Natural killer cell treated with Interleukin-12 subunit alpha and Interleukin-12 subunit beta and Interleukin-15 and Interleukin-18, amount 100 ng/mL, for 72 hours (primary cell): ENCODE results near the gene ALMS1. TPM values are rescaled to one million over a fixed set of nuclear protein-coding genes. Genes with fewer than 3 reads are reported as not detected.

Experiments used
- ATAC-seq, 2 donors: fragments of 150-1000 bp; cut with Tn5 transposase in 1 of 2; sonication (Bioruptor Pico), chemical (Tn5 transposase) in 1 of 2; 2 replicates each; pipeline ENCODE4 v1.10.0; 2021
- DNase-seq: peaks from one replicate; pipeline ENCODE4 v3.0.0; 2022; ENCODE audit warnings: low spot score
- H3K27ac Mint-ChIP-seq, 2 donors: 1 replicate in 1 of 2; 2 replicates in 1 of 2; pipeline ENCODE4 v1.8.0; 2022; ENCODE audit warnings: mixed read lengths in 2 of 2, mild to moderate bottlenecking in 1 of 2, moderate library complexity in 1 of 2
- H3K27me3 Mint-ChIP-seq, 2 donors: 1 replicate in 1 of 2; 2 replicates in 1 of 2; pipeline ENCODE4 v1.8.0; 2022; ENCODE audit warnings: mixed read lengths in 2 of 2
- H3K36me3 Mint-ChIP-seq: one replicate; pipeline ENCODE4 v1.8.0; 2022; ENCODE audit warnings: mixed read lengths
- H3K4me1 Mint-ChIP-seq, 2 donors: 1 replicate in 1 of 2; 2 replicates in 1 of 2; pipeline ENCODE4 v1.8.0; 2022; ENCODE audit warnings: low read depth in 2 of 2, mixed read lengths in 2 of 2, mild to moderate bottlenecking in 1 of 2
- H3K4me3 Mint-ChIP-seq: one replicate; pipeline ENCODE4 v1.8.0; 2022; ENCODE audit warnings: mixed read lengths
- H3K9me3 Mint-ChIP-seq: 2 replicates; pipeline ENCODE4 v1.8.0; 2022; ENCODE audit warnings: mixed read lengths
- total RNA-seq, 2 donors: library from RNA; stranded (reverse); gene quantifications; one replicate each; pipeline ENCODE4 v1.2.3, GENCODE V29; 2022

ALMS1 gene
- total RNA-seq, 2 donors from 2014 or later = 20.4 to 29.0 TPM

DNA sequence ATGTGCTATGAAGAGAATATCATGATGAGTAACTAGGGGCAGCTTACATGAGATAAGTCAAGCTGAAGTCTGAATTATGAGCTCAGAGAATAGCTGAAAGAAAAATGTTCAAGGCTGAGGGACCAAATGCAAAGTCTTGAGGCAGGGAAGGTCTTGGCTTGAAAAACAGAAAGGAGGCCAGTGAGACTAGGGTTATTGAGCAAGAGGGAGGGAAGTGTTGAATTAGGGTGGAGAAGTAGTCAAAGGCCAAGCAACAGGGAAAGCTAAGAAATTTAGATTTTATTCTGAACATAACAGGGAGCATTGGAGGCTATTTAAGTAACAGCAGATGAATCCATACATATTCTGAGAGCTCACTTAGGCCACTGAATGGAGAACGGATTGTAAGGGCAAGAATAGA, 11.4 kb upstream of the ALMS1 start:
- Mint-ChIP-seq H3K4me1 (no peaks in the 10 kb centered on the region), H3K36me3 (no peaks in the 10 kb centered on the region), H3K9me3 (no peaks in the 10 kb centered on the region), H3K27ac (no peak overlapping the region), H3K27me3 (peaks cover 41 to 54% of the 10 kb centered on the region in 2 donors), H3K4me3 (no peak overlapping the region)
- ATAC-seq (no peak), DNase-seq (no peak)

DNA sequence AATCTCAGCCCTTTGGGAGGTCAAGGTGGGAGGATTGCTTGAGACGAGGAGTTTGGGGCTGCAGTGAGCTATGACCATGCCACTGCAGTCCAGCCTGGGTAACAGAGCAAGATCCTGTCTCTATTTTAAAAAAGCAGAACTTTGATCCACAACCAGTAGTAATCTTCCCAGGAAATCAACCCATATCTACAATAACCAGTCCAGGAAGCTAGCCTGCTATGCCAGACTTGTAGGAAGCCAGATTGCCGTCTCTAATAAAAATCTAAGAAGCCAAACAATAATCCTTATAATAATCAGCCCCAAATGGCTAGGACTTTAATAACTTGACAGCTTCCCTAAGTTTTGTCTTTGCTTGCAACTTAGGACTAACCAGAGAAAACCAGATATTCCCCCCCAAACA, 9.0 kb upstream of the ALMS1 start:
- Mint-ChIP-seq H3K4me3 (no peak overlapping the region), H3K36me3 (no peaks in the 10 kb centered on the region), H3K27ac (no peak overlapping the region), H3K9me3 (no peaks in the 10 kb centered on the region), H3K27me3 (peaks cover 38 to 68% of the 10 kb centered on the region in 2 donors), H3K4me1 (no peaks in the 10 kb centered on the region)
- ATAC-seq (no peak), DNase-seq (no peak)

GRCh38 chr2:73383036-73383435, 2.6 kb upstream of the ALMS1 start:
- no peaks in the 10 kb centered on the region for H3K9me3 Mint-ChIP-seq
- peaks cover 13 to 24% of the 10 kb centered on the region in 2 donors for H3K4me1 Mint-ChIP-seq
- H3K27ac Mint-ChIP-seq = no peak overlapping the region

DNA sequence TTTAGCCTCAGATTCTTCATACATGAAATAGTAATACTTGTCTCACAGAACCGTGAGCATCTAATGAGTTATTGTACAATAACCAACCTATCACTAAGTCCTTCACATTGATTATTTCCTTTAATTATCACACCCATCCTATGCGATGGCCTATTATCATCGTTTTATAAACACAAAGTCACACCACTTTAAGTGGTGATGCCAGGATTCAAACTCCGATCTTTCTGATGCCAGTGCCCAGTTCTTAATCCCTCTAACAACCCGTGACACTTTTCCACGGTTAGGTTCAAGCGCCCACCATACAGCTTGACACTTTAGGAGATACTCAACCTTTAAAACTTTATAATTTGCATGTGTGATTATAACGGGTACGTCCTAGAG, 523 bp upstream of the ALMS1 start:
- DNase-seq = no peak
- no peaks in the 10 kb centered on the region for H3K36me3 Mint-ChIP-seq
- H3K4me3 Mint-ChIP-seq = peak overlapping the region; percentile 94
- peaks cover 14 to 26% of the 10 kb centered on the region in 2 donors for H3K27me3 Mint-ChIP-seq
- H3K9me3 Mint-ChIP-seq = no peaks in the 10 kb centered on the region
- peaks cover 13 to 35% of the 10 kb centered on the region in 2 donors for H3K4me1 Mint-ChIP-seq
- H3K27ac Mint-ChIP-seq = peak overlapping the region; percentile 88 to 93
- ATAC-seq = no peak

More at GRCh38 chr2:73383036-73383435, 2.6 kb upstream of the ALMS1 start:
- no peak for ATAC-seq
- Mint-ChIP-seq H3K4me3 (no peak overlapping the region), H3K36me3 (no peaks in the 10 kb centered on the region), H3K27me3 (peaks cover 23 to 35% of the 10 kb centered on the region in 2 donors)
- no peak for DNase-seq

- peak overlapping the region; percentile 94 for H3K4me3 Mint-ChIP-seq
- H3K4me1 Mint-ChIP-seq = peaks cover 13 to 35% of the 10 kb centered on the region in 2 donors
- no peaks in the 10 kb centered on the region for H3K36me3 Mint-ChIP-seq
- peak; percentile 1 for ATAC-seq
- H3K27ac Mint-ChIP-seq = peak overlapping the region; percentile 88 to 93
- no peaks in the 10 kb centered on the region for H3K9me3 Mint-ChIP-seq
- H3K27me3 Mint-ChIP-seq = peaks cover 11 to 15% of the 10 kb centered on the region in 2 donors
- DNase-seq = no peak
Measured at GRCh38 chr2:73386342-73386868, 769 bp downstream of the ALMS1 start.

GRCh38 chr2:73386894-73387636, 1.4 kb downstream of the ALMS1 start:
- peaks cover 8% of the 10 kb centered on the region in 2 donors for H3K27me3 Mint-ChIP-seq
- ATAC-seq (no peak), DNase-seq (no peak)
- H3K36me3 Mint-ChIP-seq = no peaks in the 10 kb centered on the region
- H3K4me3 Mint-ChIP-seq = peak overlapping the region; percentile 94
- no peaks in the 10 kb centered on the region for H3K9me3 Mint-ChIP-seq
- peak overlapping the region in 1 of 2 donors; percentile 93 for H3K27ac Mint-ChIP-seq
- peaks cover 13 to 35% of the 10 kb centered on the region in 2 donors for H3K4me1 Mint-ChIP-seq

DNA sequence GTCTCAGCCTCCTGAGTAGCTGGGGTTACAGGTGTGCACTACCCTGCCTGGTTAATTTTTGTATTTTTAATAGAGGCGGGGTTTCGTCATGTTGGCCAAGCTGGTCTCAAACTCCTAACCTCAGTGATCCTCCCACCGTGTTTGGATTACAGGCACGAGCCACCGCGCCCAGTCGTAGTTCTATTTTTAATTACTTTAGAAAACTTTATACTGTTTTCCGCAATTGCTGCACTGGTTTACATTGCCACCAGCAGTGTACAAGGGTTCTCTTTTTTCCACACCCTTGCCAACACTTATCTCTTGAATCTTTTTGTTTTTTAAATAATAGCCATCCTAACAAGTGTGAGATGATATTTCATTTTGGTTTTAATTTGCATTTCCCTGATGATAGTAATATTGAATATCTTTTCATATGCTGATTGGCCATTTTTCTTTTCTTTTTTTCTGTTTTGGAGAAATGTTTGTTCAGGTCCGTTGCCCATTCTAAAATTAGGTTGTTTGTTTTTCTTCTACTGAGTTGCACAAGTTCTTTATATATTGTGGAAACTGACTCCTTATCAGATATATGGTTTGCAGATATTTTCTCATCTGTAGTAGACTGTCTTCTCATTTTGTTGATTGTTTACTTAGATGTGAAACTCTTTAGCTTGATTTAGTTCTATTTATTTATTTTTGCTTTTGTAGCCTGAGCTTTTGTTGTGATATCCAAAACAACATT, 16.9 kb downstream of the ALMS1 start:
- peaks cover 4 to 9% of the 10 kb centered on the region in 2 donors for H3K4me1 Mint-ChIP-seq
- no peak overlapping the region for H3K27ac Mint-ChIP-seq
- DNase-seq (no peak), ATAC-seq (no peak)
- peaks cover 41% of the 10 kb centered on the region for H3K36me3 Mint-ChIP-seq
- H3K27me3 Mint-ChIP-seq = no peaks in the 10 kb centered on the region
- no peak overlapping the region for H3K4me3 Mint-ChIP-seq
- H3K9me3 Mint-ChIP-seq = peaks cover 3% of the 10 kb centered on the region

DNA sequence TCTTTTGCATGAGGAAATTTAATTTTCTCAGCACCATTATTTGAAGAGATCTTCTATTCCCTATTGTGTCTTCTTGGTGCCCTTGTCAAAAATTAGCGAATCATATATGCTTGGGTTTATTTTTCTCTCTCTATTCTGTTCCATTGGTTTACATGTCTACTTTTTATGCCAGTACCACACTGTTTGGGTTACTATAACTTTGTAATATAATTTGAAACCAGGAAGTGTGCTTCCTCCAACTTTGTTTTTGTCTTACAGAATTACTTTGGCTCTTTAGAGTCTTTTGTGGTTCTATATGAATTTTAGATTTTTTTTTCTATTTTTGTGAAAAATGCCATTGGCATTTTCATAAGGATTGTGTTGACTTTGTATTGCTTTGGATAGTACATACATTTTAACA, 17.6 kb downstream of the ALMS1 start:
- H3K4me3 Mint-ChIP-seq = no peak overlapping the region
- peaks cover 4 to 8% of the 10 kb centered on the region in 2 donors for H3K4me1 Mint-ChIP-seq
- no peak overlapping the region for H3K27ac Mint-ChIP-seq
- ATAC-seq (no peak), DNase-seq (no peak)
- no peaks in the 10 kb centered on the region for H3K27me3 Mint-ChIP-seq
- peaks cover 41% of the 10 kb centered on the region for H3K36me3 Mint-ChIP-seq
- H3K9me3 Mint-ChIP-seq = peaks cover 3% of the 10 kb centered on the region

DNA sequence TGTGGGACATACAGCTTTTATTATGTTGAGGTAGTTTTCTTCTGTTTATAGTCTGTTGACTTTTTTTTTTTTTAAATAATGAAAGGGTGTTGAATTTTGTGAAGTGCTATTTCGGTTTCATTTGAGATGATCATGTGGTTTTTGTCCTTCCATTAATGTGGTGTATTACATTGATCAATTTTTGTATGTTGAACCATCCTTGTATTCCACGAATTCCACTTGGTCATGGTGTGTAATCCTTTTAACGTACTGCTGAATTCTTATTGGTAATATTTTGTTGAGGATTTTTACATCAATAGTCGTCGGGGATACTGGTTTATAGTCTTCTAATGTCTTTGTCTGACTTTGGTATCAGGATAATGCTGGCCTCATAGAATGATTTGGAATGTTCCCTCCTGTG, 18.8 kb downstream of the ALMS1 start:
- Mint-ChIP-seq H3K9me3 (peaks cover 3% of the 10 kb centered on the region), H3K27ac (no peak overlapping the region), H3K4me1 (peaks cover 4 to 10% of the 10 kb centered on the region in 2 donors), H3K27me3 (no peaks in the 10 kb centered on the region), H3K36me3 (peaks cover 39% of the 10 kb centered on the region), H3K4me3 (no peak overlapping the region)
- ATAC-seq = no peak
- DNase-seq = no peak

DNA sequence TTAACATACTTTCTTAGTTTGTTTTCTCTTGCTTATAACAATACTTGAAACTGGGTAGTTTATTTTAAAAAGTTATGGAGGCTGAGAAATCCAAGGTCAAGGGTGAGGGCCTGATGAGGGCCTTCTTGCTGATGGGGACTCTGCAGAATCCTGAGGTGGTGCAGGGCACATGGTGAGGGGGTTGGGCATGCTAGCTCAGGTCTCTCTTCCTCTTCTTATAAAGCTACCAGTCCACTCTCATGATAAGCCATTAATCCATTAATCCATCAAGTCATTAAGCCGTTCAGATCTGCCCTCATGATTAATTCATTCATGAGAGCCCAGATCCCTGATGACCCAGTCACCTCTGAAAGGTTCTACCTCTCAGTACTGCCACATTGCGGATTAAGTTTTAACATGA, 21.4 kb downstream of the ALMS1 start:
- no peak for DNase-seq
- Mint-ChIP-seq H3K9me3 (peaks cover 3% of the 10 kb centered on the region), H3K4me3 (no peak overlapping the region), H3K27me3 (no peaks in the 10 kb centered on the region), H3K36me3 (peaks cover 36% of the 10 kb centered on the region), H3K4me1 (peaks cover under 1 to 6% of the 10 kb centered on the region in 2 donors), H3K27ac (no peak overlapping the region)
- ATAC-seq = no peak

- Mint-ChIP-seq H3K36me3 (peaks cover 28% of the 10 kb centered on the region), H3K27ac (no peak overlapping the region), H3K9me3 (peaks cover 1% of the 10 kb centered on the region), H3K4me3 (no peak overlapping the region), H3K4me1 (peaks cover 0 to 6% of the 10 kb centered on the region in 2 donors), H3K27me3 (no peaks in the 10 kb centered on the region)
- ATAC-seq (no peak), DNase-seq (no peak)
Measured at GRCh38 chr2:73408198-73408597, 22.6 kb downstream of the ALMS1 start.

DNA sequence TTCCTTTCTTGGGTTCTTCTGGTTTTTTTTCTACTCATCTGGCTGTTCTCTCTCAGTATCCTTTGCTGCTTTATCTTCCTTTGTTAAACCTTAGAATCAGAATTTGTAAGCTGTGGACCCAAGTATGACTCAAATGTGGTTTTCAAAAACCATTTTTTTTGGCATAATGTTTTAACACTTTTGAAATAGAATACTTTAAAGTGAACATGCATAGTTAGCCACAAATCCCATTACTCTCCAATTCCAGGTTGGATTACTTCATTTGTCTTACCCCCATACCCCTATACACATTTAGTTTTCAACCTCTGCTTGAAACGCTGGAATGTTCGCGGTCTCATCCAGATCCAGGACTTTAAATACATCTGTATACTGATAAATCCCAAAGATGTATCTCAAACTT, 29.1 kb downstream of the ALMS1 start:
- Mint-ChIP-seq H3K27ac (no peak overlapping the region), H3K9me3 (no peaks in the 10 kb centered on the region), H3K4me1 (peaks cover 8 to 11% of the 10 kb centered on the region in 2 donors), H3K36me3 (no peaks in the 10 kb centered on the region), H3K27me3 (no peaks in the 10 kb centered on the region), H3K4me3 (no peak overlapping the region)
- ATAC-seq (no peak), DNase-seq (no peak)

GRCh38 chr2:73415906-73416305, 30.3 kb downstream of the ALMS1 start:
- Mint-ChIP-seq H3K36me3 (no peaks in the 10 kb centered on the region), H3K9me3 (no peaks in the 10 kb centered on the region), H3K4me3 (no peak overlapping the region), H3K4me1 (peaks cover 8 to 11% of the 10 kb centered on the region in 2 donors), H3K27ac (no peak overlapping the region), H3K27me3 (no peaks in the 10 kb centered on the region)
- DNase-seq (no peak), ATAC-seq (no peak)

- Mint-ChIP-seq H3K27me3 (no peaks in the 10 kb centered on the region), H3K27ac (no peak overlapping the region), H3K4me3 (no peak overlapping the region), H3K36me3 (no peaks in the 10 kb centered on the region), H3K4me1 (peaks cover 8 to 11% of the 10 kb centered on the region in 2 donors), H3K9me3 (no peaks in the 10 kb centered on the region)
- DNase-seq = no peak
- ATAC-seq = no peak
Measured at GRCh38 chr2:73418343-73418742, 32.7 kb downstream of the ALMS1 start.
